ENCODE data around the gene OTX1.
"Not testable (repeated sequence)": the region's sequence is repeated elsewhere in the genome, so short reads cannot be mapped to it uniquely, and the experiment has no call there.

OTX1 gene

DNA sequence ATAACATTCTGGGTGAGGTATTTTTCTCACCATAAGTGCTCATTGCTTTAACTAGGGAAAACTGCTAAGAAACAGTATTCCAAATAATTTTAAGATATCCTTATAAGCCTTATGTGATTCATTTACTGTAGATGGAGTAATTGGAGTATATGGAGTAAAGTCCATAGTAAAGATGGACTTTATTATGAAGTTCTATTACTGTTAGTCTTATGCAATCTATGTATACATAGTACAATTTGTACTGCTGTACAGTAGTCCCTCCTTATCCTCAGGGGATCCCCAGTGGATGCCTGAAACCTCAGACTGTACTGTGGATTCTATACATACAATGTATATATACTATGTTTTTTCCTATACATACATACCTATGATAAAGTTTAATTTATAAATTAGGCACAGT is 41.1 kb upstream of the OTX1 start:
- no peaks in the 10 kb centered on the region for H3K36me3 ChIP-seq (replicated peaks)
- in situ Hi-C loops (cut with HindIII; ENCODE audit: low pct_ligation_motif_present, low sequenced_read_pairs) = no loop called here
- H3K27ac ChIP-seq = no peak overlapping the region
- DNase-seq = no peak
- TF ChIP-seq, protein P1, sequence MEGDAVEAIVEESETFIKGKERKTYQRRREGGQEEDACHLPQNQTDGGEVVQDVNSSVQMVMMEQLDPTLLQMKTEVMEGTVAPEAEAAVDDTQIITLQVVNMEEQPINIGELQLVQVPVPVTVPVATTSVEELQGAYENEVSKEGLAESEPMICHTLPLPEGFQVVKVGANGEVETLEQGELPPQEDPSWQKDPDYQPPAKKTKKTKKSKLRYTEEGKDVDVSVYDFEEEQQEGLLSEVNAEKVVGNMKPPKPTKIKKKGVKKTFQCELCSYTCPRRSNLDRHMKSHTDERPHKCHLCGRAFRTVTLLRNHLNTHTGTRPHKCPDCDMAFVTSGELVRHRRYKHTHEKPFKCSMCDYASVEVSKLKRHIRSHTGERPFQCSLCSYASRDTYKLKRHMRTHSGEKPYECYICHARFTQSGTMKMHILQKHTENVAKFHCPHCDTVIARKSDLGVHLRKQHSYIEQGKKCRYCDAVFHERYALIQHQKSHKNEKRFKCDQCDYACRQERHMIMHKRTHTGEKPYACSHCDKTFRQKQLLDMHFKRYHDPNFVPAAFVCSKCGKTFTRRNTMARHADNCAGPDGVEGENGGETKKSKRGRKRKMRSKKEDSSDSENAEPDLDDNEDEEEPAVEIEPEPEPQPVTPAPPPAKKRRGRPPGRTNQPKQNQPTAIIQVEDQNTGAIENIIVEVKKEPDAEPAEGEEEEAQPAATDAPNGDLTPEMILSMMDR (IDR thresholded peaks at IDR 0.05; ENCODE audit: low read depth, low read length, missing control alignments) = no peak
- H3K27me3 ChIP-seq (replicated peaks) = no peaks in the 10 kb centered on the region
- no peak overlapping the region for H3K4me3 ChIP-seq (ENCODE audit: low read depth, low read length)

DNA sequence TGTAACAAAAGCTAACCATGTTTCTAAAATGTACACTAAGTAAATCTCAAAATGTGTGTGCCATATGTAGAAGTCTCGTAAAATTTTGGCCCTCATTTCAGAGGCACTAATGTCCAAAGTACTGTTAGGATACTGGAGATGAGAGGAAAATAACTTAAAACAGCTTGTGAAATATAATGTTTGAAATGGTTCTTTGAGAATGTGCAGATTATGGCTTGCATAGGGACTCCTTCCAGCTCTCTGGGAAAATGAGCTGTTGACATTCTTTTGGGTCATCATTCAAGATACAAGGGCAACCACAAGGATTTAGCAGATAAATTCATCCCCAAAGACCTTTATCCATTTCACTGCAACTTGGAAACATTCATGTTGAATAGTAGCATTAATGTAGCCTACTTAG is 38.1 kb upstream of the OTX1 start:
- DNase-seq = no peak
- no peak overlapping the region for H3K27ac ChIP-seq
- H3K27me3 ChIP-seq (replicated peaks) = no peaks in the 10 kb centered on the region
- H3K4me3 ChIP-seq (ENCODE audit: low read depth, low read length) = no peak overlapping the region
- in situ Hi-C loops (cut with HindIII; ENCODE audit: low pct_ligation_motif_present, low sequenced_read_pairs) = no loop called here
- TF ChIP-seq, protein P1 (IDR thresholded peaks at IDR 0.05; ENCODE audit: low read depth, low read length, missing control alignments) = no peak
- H3K36me3 ChIP-seq (replicated peaks) = no peaks in the 10 kb centered on the region

DNA sequence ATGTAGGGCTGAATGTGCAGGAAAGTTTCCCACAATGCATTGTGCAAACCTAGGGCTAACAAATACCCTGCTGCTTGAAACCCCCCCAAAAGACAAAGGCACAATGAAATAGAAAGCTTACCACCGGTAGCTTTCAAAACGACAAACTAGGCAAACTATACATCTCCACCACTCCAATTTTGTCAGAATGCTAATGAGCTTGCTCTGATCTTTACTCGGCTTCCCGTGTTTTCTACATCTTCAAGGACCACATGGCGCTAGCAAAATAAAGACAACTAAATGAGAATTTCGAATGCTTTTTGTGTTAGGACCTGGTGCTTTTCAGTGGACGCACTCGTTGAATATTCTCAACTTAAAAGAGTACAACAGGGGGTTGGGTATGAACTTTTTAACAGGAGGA is 37.2 kb upstream of the OTX1 start:
- no peak for DNase-seq
- TF ChIP-seq, protein P1 (IDR thresholded peaks at IDR 0.05; ENCODE audit: low read depth, low read length, missing control alignments) = no peak
- H3K4me3 ChIP-seq (ENCODE audit: low read depth, low read length) = no peak overlapping the region
- in situ Hi-C loops (cut with HindIII; ENCODE audit: low pct_ligation_motif_present, low sequenced_read_pairs) = no loop called here
- H3K27ac ChIP-seq = no peak overlapping the region
- no peaks in the 10 kb centered on the region for H3K27me3 ChIP-seq (replicated peaks)
- H3K36me3 ChIP-seq (replicated peaks) = no peaks in the 10 kb centered on the region

DNA sequence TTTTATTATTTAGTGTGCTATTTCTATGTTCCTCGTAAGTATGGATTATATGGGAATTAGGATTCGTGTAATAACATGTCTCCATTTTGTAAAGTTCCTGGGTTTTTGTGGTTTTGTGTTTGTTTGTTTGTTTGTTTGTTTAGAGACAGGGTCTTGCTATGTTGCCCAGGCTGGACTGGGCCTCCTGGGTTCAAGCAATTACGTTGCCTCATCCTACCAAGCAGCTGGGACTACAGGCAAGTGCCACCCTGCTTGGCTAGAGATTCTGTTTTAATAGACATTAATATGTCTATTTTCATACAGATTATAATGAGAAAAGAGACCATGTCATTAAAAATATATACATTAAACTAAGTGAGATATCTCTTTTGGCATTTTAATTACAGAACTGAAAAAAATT is 35.2 kb upstream of the OTX1 start:
- TF ChIP-seq, protein P1 (IDR thresholded peaks at IDR 0.05; ENCODE audit: low read depth, low read length, missing control alignments) = no peak
- Histone ChIP-seq H3K27me3 (replicated peaks) (no peaks in the 10 kb centered on the region), H3K36me3 (replicated peaks) (no peaks in the 10 kb centered on the region), H3K4me3 (ENCODE audit: low read depth, low read length) (no peak overlapping the region), H3K27ac (no peak overlapping the region)
- DNase-seq = no peak
- in situ Hi-C loops (cut with HindIII; ENCODE audit: low pct_ligation_motif_present, low sequenced_read_pairs) = no loop called here

DNA sequence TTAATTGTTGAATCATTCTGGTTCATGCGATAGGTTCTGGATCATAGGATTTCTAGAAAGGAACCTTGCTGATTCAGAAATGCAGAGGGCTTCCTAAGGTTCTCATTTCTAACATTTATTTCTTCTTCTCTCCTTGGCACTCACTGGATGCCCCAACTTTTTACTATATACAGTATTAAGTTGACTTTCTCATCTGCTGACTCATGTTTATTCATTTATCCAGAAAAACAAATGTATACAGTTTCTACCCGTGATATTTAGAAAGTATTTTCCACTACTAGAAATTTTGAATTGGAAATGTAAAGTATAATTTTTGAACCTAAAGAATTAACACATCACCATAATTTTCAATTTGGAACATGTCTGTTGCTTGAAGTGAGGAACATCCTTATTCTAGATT is 32.2 kb upstream of the OTX1 start:
- in situ Hi-C loops (cut with HindIII; ENCODE audit: low pct_ligation_motif_present, low sequenced_read_pairs) = no loop called here
- Histone ChIP-seq H3K4me3 (ENCODE audit: low read depth, low read length) (no peak overlapping the region), H3K27me3 (replicated peaks) (no peaks in the 10 kb centered on the region), H3K36me3 (replicated peaks) (no peaks in the 10 kb centered on the region), H3K27ac (no peak overlapping the region)
- DNase-seq = no peak
- TF ChIP-seq, protein P1 (IDR thresholded peaks at IDR 0.05; ENCODE audit: low read depth, low read length, missing control alignments) = no peak

DNA sequence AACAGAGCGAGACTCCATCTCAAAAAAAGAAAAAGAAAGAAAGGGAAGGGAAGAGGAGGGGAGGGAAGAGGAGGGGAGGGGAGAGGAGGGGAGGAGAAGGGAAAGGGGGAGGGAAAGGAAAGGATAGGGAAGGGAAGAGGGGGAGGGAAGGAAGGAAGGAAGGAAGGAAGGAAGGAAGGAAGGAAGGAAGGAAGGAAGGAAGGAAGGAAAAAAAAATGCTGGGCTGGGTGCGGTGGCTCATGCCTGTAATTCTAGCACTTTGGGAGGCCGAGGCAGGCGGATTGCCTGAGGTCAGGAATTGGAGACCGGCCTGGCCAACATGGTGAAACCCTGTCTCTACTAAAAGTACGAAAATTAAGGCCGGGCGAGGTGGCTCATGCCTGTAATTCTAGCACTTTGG is 30.9 kb upstream of the OTX1 start:
- H3K27me3 ChIP-seq (replicated peaks); H3K27ac ChIP-seq; H3K4me3 ChIP-seq (ENCODE audit: low read depth, low read length); DNase-seq; H3K36me3 ChIP-seq (replicated peaks); in situ Hi-C loops (cut with HindIII; ENCODE audit: low pct_ligation_motif_present, low sequenced_read_pairs): not testable (repeated sequence)
